NCI-H345 treated with DMSO at 0.1 percent for 48 hours (cell line): ENCODE results near the gene INPP5A.

Source experiments
- DNase-seq: peaks from one replicate; lab custom pipeline; 2025; ENCODE audit not compliant: unreplicated experiment; lab: John Stamatoyannopoulos, UW

Gene INPP5A

DNA sequence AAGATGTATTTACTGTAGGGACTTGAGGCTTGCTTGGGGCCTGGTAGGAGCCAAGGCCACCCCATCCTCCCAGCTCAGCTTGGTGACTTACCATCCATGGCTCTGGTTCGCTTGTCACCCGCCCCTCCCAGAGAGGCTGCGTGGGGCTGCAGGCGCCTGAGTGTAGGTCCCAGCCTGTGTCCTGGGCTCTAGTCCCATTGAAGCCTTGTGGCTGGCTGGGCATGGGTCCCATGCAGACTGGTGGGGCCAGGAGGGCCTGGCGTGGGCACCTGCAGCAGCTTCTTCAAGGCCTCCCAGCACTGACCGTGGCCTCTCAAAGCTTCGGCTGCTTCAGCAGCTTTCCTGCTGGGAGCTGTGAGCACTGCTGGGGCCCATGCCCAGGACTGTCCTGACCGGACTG lies 118.1 kb downstream of the INPP5A start:
- DNase-seq = no peak

DNA sequence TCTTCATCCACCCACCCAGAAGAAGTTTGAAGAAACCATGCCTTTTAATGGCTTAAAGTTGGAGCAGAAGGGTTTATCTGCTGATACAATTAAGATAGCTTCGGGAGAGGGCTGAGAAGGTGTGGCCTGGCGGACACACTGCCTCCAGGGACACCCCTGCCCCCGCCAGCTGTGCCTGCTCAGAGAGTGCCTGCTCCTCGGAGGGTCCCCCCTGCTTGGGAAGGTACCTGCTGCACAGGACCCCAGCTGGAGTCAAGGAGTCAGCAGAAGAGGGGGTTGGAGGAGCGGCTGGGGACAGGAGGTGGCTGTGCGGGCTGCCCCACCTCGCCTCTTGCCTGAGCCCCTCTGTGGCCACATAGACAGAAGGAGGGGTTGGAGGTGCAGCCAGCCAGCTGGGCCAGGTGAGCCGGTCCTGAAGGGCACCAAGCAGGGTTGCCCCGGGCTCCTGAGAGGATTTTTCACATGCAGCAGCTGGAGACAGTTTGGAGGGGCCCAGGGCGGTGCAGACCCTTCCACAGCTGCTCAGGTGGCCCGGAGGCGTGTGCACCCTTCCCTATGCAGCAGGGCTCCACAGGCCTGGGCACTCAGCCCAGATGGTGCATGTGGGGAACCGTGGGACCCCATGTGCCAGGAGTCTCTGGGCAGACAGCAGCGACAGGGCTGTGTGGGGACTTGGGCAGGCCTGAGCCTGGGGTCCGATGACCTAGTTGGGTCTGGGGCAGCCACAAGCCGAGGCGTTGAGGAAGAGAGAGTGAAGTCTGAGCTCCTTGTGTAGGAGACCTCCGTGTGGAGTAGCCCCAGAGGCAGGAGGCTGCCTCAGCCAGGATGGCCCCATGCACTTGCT lies 118.9 kb downstream of the INPP5A start:
- no peak for DNase-seq

- DNase-seq = no peak
Measured at GRCh38 chr10:132657127-132657706, 119.6 kb downstream of the INPP5A start.

- no peak for DNase-seq
Measured at GRCh38 chr10:132657748-132658147, 120.2 kb downstream of the INPP5A start.

DNA sequence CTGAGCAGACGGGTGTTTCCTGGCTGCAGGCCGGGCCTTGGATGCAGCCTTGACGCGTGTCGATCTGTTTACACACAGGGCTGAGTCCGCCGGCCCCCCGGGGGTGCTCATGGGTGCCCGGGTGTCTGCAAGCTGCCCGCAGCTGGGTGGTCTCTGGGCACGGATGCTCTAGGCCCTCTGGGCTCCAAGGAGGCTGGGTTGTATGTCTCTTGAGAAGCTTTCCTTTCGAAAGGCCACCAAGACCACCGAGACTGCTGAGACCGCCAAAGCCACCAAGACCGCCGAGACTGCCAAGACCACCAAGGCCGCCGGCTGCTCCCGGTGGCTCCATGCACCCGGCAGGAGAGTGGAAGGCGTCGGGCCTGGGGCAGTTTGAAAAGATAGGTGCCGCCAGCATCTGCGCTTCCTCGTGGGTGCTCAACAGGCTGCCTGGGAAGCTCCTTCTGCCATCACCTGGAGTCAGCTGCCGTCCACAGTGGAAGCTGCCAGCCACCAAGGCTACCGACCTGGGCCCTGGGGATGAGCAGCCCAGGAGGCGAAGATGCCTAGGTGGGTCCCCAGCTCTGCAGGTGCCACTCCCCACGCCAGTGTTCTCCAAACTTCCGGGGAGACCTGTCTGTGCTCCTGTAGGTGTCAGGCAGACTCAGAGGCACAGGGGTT lies 121.1 kb downstream of the INPP5A start:
- no peak for DNase-seq

DNA sequence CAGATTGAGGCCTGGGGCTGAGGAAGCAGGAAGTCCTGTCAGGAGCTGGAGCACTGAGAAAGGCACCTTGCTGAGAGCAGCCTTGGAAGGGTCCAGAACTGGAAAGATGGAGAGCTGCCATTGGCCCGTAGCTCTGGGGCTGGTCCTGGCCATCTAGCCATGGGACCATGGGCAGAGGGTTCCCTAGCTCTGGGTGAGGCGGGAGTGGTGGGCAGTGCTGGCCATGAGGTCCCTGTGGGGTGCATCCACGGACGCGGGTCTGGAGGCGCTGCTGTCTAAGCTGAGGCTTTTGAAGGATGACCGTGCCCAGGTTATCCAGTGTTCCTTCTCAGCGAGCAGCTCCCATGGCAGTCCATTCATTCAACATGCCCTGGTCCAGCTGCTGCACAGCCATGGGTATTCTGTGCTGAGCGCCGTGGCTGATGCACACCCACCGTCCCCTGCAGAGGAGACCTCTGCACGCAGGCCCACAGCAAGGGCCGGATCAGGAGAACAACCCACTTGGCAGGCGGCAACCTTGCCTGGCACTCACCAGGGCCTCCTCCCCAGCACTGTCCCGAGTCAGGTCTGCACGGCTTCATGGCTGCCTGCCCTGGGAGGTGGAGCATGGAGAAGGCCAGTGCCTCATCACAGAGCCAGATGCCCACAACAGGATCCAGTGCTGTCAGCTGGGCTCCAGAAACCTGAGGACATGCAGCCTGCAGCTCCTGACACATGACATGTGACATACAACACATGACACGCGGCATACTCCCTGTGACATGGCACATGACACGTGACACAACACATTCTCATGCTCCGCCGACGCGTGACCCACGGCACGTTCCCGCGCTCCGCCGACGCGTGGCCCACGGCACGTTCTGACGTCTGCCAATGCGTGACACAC lies 121.9 kb downstream of the INPP5A start:
- no peak for DNase-seq

GRCh38 chr10:132660385-132660784 lies 122.8 kb downstream of the INPP5A start:
- no peak for DNase-seq

DNA sequence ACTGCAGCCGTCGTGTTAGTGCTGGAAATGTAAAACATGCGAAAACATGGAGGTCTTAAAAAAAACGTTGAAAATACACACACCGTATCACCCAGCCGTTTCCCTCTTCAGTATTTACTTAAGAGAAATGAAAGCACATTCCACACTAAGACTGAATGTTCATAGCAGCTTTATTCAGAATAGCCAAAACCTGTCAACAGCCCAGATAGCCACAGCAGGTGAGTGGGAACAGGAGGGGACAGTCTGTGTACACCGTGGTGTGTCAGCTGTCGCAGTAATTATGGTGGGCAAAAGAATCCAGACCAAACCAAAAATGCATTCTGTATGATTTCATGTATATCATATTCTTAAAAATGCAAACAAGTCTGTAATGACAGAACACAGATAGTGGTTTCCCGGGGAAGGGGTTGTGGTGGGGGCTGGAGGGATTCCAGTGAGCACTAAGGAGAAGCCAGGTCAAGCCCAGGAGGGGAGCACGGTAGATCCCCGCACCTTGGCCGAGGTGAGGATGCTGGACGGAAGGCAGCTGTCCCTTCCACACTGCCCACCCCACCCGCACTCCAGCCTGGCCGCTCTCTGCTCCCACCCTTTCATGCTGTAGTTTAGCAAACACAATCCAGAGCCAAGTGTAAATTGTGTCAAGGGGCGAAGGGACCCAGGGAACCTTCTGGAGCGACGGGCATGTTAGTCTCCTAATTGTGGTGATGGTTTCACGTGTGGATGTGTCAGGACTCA lies 124.8 kb downstream of the INPP5A start:
- DNase-seq = no peak

GRCh38 chr10:132663666-132664365 lies 126.2 kb downstream of the INPP5A start:
- no peak for DNase-seq

GRCh38 chr10:132664407-132664806 lies 126.8 kb downstream of the INPP5A start:
- DNase-seq = no peak

DNA sequence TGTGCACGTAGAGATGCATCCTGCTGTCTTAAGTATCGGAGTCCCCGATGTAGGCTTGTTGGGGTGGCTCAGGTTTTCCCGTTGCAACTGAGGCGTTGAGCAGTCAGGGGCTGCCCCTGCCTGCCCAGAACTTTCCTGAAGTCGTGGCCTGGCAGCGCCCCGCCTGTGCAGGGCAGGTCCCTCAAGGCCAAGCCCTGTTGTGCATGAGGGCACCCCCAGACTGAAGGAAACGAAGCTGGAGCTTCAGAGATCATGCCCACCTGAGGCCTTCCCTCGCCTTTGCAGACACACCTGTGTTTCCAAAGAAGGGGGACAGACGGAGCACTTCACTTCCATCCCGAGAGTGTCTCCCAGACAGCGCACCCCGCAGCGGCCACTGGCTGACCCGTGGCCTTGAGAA lies 127.3 kb downstream of the INPP5A start:
- no peak for DNase-seq

DNA sequence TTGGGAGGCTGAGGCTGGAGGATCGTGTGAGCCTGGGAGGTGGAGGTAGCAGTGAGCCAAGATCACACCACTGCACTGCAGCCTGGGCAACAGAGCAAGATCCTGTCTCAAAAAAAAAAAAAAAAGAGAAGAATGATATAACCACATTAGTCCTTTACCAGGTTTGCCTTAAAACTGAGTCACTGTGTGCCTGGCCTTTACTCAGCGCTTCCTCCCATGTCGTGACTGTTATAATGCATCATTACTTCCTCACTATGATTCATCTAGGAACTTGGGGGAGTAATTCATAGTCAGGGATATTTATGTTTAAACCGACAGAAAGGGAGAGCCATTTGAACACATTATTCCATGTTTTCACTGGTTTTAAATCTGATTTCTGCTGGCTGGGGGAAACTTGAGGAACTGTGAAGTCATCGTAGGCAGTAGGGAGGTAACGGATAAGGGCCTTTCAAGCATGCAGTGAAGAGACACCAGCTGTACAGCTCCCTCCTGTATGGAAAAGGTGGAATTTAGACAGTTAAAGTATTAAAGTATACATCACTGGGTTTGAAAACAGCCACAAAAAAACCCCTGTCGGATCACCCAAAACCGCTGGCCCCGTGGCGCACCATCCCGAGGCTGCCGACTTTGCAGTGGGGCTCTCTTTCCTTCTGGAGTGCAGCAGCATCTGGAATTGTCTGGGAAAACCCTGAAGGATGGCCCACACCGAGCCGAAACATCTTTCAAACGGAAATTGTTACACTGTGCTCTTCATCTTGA lies 128.5 kb downstream of the INPP5A start:
- no peak for DNase-seq

DNA sequence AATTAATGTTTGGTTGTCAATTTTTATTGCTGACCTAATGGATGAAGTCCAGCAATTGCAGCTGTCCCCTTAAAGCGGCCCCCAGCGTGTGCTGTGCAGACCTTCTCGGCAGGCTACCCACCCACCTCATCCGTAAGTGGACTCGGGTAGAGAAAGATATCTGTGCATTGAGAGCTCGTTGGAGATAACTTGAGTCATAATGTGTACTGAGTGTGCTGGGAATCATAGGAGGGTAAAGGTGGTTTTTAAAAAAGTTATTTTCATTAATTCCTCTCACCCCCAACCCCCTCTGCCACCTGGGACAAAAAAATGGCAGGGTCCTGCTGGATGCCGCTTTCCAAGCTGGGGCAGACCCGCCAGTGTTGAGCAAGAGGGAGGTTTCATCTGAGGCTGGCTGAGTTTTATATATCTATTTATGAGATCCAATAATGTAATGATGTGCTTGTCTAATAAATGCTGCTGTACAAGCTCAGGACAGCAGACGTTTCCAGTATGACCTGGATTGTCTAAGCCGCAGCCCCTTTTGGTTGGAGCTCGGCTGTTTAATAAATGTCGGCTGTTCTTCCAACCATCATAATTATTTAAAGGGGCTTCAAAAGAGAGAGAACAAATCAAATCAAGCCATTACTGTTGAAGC lies 129.2 kb downstream of the INPP5A start:
- DNase-seq = no peak

- DNase-seq = no peak
Measured at GRCh38 chr10:132667342-132668047, 129.9 kb downstream of the INPP5A start.

DNA sequence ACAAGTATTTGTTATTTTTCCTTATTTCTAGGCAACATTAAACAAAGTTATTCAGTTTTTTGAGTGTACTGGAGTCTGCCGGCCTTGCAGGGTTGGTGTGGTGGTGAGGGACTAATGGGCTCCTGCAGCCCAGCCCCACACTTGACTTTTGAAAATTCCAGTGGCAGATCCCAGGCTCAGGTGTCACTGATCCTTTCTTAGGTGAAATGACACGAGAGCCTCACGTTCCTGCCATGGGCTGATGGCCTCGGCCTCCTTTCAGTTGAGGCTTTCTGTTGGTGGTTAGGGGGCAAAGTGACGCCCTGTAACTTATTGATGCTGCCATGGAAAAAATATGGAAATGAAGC lies 130.4 kb downstream of the INPP5A start:
- no peak for DNase-seq

DNA sequence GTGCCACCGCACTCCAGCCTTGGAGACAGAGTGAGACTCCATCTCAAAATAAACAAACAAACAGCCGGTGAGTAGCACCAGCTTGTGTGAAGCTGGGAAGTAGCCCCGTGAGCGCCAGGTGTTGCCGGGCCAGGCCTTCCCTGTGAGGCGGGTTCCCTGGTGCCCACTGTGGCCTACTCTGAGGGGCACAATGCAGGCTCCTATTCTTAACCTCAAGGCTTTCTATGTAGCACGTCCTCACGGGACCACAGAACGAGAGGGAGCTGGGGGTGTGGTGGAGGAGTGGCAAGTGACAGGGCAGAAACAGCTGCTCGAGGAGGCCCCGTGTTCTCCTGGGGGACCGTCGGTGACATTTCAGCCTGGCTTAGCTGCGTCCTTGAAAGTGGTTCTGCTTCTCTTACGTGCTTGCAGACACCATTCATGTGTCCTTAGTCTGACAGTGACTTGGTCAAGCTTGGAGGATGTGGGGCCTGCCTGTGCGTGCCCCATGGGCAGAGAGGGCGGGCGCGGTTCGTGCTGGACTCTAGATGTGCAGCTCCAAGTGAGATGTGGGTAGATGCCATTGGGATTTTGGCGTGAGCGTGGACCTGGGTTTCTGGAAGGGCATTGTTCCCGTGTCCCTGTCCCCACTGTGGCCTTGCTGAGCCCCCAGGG lies 131.7 kb downstream of the INPP5A start:
- no peak for DNase-seq

DNA sequence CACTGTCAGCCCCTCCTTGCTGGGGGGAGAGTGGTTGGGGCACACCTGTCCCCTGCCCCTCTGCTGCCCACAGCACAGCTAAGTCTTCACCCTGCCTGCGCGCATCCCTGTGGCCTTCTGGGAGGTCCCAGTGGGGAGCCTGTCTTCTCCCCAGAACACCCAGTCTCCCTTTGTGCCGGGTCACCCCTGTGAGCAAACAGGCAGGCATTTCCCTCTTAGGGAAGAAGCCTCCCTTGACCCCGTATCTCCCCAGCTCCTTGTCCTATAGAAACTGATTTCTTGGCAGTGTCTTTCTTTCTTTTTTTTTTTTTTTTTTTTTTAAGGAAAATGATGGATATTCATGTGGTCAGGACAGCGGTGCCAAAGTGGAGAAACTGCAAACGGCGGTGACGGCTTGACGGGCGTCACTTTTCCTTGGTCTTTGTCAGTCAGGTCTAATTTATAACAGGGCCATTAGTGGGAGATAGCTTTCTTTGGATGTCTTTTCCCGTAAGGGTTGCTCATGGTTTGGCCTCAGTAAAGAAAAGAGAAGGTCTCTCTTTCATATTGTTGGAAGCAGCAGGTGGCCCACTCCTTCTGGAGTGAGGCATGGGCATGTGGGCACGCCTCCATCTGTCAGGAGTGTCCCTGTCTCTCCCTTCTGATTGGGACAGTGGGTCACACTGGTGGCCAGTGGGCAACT lies 133.1 kb downstream of the INPP5A start:
- no peak for DNase-seq
